AG04450 (cell line): ENCODE results near the gene COL20A1. TPM values are rescaled to one million over a fixed set of nuclear protein-coding genes. Genes with fewer than 3 reads are reported as not detected.

Source experiments
- CTCF ChIA-PET: fragments of 300-600, 350-600 bp; formaldehyde crosslinking; extraction: SDS; loops from one replicate; lab custom pipeline; 2022; ENCODE audit warnings: antibody characterized with exemption, inconsistent platforms; lab: Charles Lee
- POLR2A ChIA-PET: fragments of 350-600 bp; formaldehyde crosslinking; extraction: SDS; loops from one replicate; lab custom pipeline; 2021; ENCODE audit warnings: antibody characterized with exemption, inconsistent platforms; lab: Yijun Ruan, JAX
- DNase-seq: peaks from one replicate; pipeline ENCODE4 v3.0.0-alpha.2; 2011; ENCODE audit warnings: low read depth, low spot score
- H3K27ac ChIP-seq: one replicate; pipeline ENCODE4 v1.5.1; 2012; ENCODE audit warnings: low read depth, low read length, control low read depth
- H3K27me3 ChIP-seq: one replicate; pipeline ENCODE4 v1.6.0; 2012; ENCODE audit warnings: low read length; ENCODE audit not compliant: control insufficient read depth, insufficient read depth
- H3K4me3 ChIP-seq: 2 replicates; pipeline ENCODE4 v1.5.1; 2011; ENCODE audit warnings: mild to moderate bottlenecking, low read depth, low read length, control low read depth
- H3K9me3 ChIP-seq: 2 replicates; pipeline ENCODE4 v1.5.1; 2012; ENCODE audit warnings: low read length; ENCODE audit not compliant: control insufficient read depth, insufficient read depth
- CTCF ChIP-seq: IDR thresholded peaks from 2 replicates; pipeline ENCODE4 v1.5.1; 2011; ENCODE audit warnings: low read depth, low read length, control low read depth, inconsistent platforms
- polyA plus RNA-seq: library from polyadenylated mRNA; depleted of rRNA; stranded (reverse); fragments of >200 nt; gene quantifications from 2 replicates; pipeline ENCODE4 v1.2.3, GENCODE V29; 2011; rRNA removed
- small RNA-seq: library from RNA; depleted of rRNA; stranded (forward); fragments of <200 nt; gene quantifications from one replicate; pipeline ENCODE3, GENCODE V24; 2012; ENCODE audit warnings: low read depth; ENCODE audit not compliant: insufficient read length

Gene COL20A1
- polyA plus RNA-seq, 1 experiment = not detected

GRCh38 chr20:63381781-63382431, 88.9 kb downstream of the COL20A1 start:
- Histone ChIP-seq H3K27ac (no peak overlapping the region), H3K9me3 (peaks cover 25% of the 10 kb centered on the region), H3K27me3 (peaks cover 14% of the 10 kb centered on the region), H3K4me3 (no peak overlapping the region)
- TF ChIP-seq CTCF = peak; percentile 83
- ChIA-PET POLR2A (no interaction called here), CTCF (interaction anchor here (0.6 to 3.4 kb wide), 9 partner anchors 8 to 161 kb away, joined by 3 to 47 read pairs (median 6); no protein-coding TSS in a partner anchor)
- no peak for DNase-seq

GRCh38 chr20:63382551-63383300, 89.7 kb downstream of the COL20A1 start:
- CTCF ChIA-PET = interaction anchor here (1.2 to 3.4 kb wide), 5 partner anchors 9 to 164 kb away, joined by 3 to 47 read pairs (median 6); no protein-coding TSS in a partner anchor
- Histone ChIP-seq H3K9me3 (peaks cover 31% of the 10 kb centered on the region), H3K27me3 (peaks cover 8% of the 10 kb centered on the region), H3K27ac (no peak overlapping the region), H3K4me3 (no peak overlapping the region)
- DNase-seq = no peak
- no peak for TF ChIP-seq CTCF
- POLR2A ChIA-PET = no interaction called here

GRCh38 chr20:63383556-63383955, 90.6 kb downstream of the COL20A1 start:
- TF ChIP-seq CTCF = no peak
- POLR2A ChIA-PET = no interaction called here
- CTCF ChIA-PET = interaction anchor here (1.2 kb wide), 1 partner anchor 165 kb away, joined by 3 read pairs; no protein-coding TSS in a partner anchor

GRCh38 chr20:63384336-63384735, 91.3 kb downstream of the COL20A1 start:
- DNase-seq = no peak
- H3K27me3 ChIP-seq = peaks cover 2% of the 10 kb centered on the region
- no peak for TF ChIP-seq CTCF
- POLR2A ChIA-PET = no interaction called here
- no peak overlapping the region for H3K27ac ChIP-seq
- CTCF ChIA-PET = no interaction called here
- no peak overlapping the region for H3K4me3 ChIP-seq
- H3K9me3 ChIP-seq = peaks cover 35% of the 10 kb centered on the region

More at GRCh38 chr20:63383556-63383955, 90.6 kb downstream of the COL20A1 start:
- DNase-seq = no peak
- Histone ChIP-seq H3K9me3 (peaks cover 35% of the 10 kb centered on the region), H3K4me3 (no peak overlapping the region), H3K27me3 (peaks cover 5% of the 10 kb centered on the region), H3K27ac (no peak overlapping the region)

Small RNAs within 50 kb of the gene (small RNA-seq; reads per million reads assigned to genes)
- gene MIR4326 = 1.1 reads per million
- gene RNU6-994P = not detected

Other genes starting within 250 kb of the COL20A1 start
- gene YTHDF1, start 77.1 kb upstream of the COL20A1 start, polyA plus RNA-seq = 22.3 and 22.4 TPM in 2 replicates
- not detected in 2 replicates for gene BIRC7, start 57.3 kb upstream of the COL20A1 start, polyA plus RNA-seq
- not detected in 2 replicates for gene NKAIN4, start 38.7 kb upstream of the COL20A1 start, polyA plus RNA-seq
- gene ARFGAP1, start 20.4 kb upstream of the COL20A1 start, polyA plus RNA-seq = 52.6 and 70.9 TPM in 2 replicates
- not detected in 2 replicates for gene CHRNA4, start 68.2 kb downstream of the COL20A1 start, polyA plus RNA-seq
- gene KCNQ2, start 179.5 kb downstream of the COL20A1 start, polyA plus RNA-seq = not detected in 2 replicates
- 0.94 and 0.99 TPM in 2 replicates for gene EEF1A2, start 205.9 kb downstream of the COL20A1 start, polyA plus RNA-seq
- 13.5 and 21.7 TPM in 2 replicates for gene PPDPF, start 227.6 kb downstream of the COL20A1 start, polyA plus RNA-seq
- 0.02 TPM in 1 of 2 replicates, not detected in the other for gene PTK6, start 244.2 kb downstream of the COL20A1 start, polyA plus RNA-seq